Ramos (cell line): ENCODE measurements around the gene MED8.
"Not testable (repeated sequence)": the region's sequence is repeated elsewhere in the genome, so short reads cannot be mapped to it uniquely, and the experiment has no call there.

ENCODE experiments used
- in situ Hi-C: fragments of 300-500 bp; cut with MboI; formaldehyde crosslinking; loops from one replicate; pipeline ENCODE4 v1.14.3; 2022; ENCODE audit warnings: low sequenced_read_pairs; ENCODE audit not compliant: unreplicated experiment

Gene MED8

DNA sequence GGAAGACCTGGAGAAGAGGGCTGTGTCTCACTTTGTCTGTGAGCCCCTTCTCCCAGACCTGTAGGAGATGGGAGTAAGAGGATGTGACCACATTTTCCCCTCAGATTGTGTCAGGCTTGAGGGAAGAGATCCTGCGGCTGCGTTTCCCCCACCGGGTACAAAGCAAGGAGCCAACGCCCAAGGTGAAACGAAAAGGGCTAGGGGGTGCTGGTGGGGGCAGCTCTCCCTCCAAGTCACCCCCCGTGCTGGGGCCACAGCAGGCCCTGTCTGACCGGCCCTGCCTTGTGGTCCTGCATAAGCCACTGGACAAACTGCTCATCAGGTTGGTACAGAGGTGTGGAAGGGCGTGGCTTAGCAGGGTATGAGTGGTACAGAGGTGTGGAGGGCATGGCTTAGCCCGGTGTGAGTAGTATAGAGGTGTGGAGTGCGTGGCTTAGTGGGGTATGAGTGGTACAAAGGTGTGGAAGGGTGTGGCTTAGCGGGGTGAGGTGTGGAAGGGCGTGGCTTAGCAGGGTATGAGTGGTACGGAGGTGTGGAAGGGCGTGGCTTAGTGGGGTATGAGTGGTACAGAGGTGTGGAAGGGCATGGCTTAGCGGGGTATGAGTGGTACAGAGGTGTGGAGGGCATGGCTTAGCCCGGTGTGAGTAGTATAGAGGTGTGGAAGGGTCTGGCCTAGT is 33.5 kb upstream of the MED8 start:
- in situ Hi-C loops: no loop called here

DNA sequence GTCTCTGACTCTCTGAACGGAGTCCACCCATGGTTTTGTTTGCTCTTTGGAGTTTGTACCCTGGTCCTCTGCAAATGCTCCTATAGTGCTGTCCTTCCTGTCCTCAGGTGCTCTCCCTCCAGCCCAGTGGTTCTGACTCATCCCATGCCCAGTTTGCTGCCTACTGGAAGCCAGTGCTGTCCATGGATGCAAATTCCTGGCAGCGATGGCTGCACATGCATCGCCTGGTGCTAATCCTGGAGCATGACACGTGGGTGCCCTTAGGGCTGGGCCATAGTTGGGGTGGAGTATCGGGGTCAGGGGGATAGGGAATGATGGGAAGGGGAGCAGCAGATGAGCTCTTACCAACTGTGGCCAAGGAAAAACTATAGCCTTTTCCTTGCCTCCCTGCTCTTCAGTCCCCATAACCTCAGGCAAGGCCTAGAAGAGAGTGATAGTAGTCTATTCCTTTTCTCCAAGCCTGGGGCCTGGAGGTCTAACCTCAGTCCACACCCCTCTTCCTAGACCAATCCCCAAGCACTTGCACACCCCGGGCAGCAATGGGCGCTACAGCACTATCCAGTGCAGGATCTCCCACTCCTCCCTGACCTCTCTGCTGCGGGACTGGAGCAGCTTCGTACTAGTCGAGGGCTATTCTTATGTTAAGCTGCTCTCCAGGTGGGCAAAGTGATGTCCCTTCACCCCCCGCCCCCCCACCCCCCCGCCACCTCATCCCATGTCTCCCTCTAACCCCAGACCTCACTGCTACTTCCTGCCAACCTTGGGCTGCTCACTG is 32.6 kb upstream of the MED8 start:
- in situ Hi-C loops: no loop called here

DNA sequence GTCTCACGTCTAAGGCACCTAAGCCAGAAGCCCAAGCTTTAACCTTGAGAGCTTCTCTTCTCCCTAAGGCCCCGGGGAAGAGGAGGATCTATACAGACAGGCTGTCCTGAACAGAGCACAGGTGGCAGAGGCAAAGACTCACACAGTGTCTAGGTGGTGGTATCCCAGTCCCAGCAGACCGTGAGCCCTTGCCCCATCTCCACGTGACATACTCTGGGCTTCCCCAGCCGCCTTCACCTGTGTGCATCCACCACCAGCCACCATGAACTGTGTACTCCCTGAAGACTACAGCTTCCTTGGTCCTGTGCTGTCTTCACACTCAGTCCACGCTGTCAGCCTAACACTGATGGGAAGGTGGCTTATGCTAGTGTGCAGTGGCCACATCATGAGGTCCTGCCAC is 31.8 kb upstream of the MED8 start:
- in situ Hi-C loops: no loop called here

DNA sequence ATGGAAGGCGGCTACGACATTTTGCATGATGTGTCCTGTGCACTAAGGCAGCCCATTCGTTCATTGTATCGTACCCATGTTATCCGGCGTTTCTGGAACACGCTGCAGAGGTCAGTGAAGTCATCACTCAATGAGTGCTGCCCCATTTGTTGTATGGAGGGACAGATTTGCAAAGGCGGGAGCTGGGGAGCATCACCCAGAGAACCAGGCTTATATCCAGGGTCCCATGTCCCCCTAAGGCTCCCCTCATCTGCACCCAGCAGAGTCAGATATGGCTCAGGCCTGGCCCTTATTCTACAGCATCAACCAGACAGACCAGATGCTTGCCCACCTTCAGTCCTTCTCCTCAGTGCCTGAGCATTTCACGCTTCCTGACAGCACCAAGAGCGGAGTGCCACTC is 31.3 kb upstream of the MED8 start:
- in situ Hi-C loops: no loop called here

DNA sequence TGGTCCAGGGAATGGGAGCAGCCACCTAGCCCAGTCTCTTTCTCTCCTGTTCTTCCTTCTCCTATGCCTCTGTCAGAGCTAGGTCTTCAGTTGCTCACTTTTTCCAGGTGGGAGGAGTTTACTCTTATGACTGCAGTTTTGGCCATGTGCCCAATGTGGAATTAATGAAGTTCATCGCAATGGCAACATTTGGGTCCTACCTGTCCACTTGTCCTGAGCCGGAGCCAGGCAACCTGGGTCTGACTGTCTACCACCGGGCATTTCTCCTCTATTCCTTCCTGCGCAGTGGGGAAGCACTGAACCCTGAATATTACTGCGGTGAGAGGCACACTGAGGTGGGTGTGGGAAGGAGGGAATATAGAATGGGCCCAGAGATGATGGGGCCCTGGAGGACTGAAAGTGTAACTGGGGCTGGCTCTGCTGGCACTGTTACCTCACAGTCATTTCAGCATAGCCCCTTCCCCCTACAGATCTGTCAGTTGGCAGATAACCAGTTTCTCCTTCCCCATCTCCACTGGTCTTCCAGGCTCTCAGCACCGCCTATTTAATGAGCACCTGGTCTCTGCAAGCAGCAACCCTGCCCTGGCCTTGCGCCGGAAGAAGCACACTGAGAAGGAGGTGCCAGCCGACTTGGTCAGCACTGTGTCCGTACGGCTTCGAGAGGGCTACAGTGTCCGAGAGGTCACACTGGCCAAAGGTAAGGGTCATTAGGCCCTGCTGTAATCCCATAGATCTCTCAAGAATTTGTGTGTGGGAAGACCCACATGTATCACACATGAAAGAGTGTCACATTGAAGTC is 30.2 kb upstream of the MED8 start:
- in situ Hi-C loops: no loop called here

DNA sequence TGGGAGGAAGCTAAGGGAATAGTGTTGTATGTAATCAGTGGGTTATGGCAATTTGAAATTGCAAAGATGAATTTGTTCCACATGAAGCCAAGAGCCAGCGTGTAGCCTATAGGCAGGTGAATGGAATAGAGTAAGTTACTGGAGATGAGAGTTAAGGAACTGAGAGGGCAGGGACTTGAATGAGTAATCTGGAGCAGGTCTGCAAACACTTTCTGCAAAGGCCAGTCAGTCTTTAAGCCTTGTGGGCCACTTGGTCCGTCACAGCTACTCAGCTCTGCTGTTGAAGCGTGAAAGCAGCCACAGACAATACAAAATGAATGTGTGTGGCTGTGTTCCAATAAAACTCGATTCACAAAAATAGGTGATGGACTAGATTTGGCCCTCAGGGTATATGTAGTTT is 29.3 kb upstream of the MED8 start:
- in situ Hi-C loops: no loop called here

DNA sequence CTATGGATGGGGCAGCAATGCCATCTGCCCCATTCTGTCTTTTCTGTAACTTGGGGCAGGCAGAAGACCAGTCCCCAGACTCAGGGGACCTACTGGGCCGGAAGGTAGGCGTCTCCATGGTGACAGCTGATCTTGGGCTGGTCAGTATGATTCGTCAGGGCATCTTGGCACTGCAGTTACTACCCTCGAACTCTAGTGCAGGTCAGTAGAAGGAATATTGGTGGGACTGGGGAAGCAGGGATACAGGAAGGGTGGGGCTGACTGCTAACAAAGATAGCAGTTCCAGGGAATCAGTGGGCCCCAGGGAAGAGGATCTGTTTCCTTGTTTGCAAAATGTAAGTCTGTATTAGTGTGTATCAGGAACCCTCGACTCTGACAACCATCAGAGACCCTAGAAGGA is 26.3 kb upstream of the MED8 start:
- in situ Hi-C loops: no loop called here

DNA sequence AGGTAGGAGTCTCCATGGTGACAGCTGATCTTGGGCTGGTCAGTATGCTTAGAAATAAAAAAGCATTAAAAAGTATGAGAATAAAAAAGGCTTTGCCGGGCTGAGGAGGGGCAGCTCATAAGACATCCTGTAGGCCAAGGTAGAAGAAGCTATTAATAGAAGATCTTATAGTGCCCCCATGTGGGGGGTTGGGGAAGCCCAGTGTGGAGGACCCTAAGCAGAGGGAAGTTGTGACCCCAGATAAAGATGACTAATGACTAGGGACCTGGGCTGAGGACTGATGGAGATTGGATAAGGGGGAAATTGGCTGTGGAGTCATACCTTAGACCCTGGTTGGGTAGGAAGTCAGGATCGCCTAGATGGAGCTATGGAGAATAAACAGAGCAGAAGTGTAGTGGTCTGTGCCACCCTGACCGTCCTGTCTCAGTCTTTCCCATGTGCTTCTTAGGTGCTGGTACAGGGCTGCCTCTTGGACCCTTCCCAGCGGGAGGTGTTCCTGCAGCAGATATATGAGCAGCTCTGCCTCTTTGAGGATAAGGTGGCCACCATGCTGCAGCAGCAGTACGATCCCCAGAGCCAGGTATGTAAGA is 25.1 kb upstream of the MED8 start:
- in situ Hi-C loops: loop anchor here (5.0 kb wide), 1 partner anchor 187 kb away; no protein-coding TSS in a partner anchor

DNA sequence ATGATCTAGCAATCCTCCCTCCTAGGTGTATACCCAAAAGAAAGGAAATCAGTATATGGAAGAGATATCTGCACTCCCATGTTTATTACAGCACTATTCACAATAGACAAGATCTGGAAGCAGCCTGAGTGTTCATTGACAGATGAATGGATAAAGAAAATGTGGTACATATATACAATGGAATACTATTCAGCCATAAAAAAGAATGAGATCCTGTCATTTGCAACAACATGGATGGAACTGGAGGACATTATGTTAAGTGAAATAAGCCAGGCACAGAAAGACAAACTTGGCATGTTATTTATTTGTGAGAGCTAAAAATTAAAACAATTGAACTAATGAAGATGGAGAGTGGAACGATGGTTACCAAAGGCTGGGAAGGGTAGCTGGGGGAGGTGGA is 23.8 kb upstream of the MED8 start:
- in situ Hi-C loops: loop anchor here (5.0 kb wide), 1 partner anchor 186 kb away; no protein-coding TSS in a partner anchor

DNA sequence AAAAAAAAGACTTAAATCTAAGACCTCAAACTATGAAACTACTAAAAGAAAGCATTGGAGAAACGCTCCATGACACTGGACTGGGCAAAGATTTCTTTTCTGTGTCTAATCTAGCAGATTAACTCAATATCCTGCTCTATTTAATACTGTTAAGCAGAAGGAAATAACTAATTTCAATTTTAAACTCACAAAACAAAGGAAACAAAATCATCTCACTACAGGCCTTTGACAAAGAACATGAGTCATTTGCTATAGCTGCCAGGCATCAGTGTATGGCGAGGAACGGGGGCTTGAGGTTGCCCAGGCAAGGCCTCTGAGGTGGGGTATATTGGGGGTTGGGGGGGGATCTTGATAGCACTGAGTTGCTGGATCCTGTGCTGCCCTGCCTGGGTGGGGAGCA is 21.0 kb upstream of the MED8 start:
- in situ Hi-C loops: loop anchor here (5.0 kb wide), 1 partner anchor 183 kb away; no protein-coding TSS in a partner anchor

DNA sequence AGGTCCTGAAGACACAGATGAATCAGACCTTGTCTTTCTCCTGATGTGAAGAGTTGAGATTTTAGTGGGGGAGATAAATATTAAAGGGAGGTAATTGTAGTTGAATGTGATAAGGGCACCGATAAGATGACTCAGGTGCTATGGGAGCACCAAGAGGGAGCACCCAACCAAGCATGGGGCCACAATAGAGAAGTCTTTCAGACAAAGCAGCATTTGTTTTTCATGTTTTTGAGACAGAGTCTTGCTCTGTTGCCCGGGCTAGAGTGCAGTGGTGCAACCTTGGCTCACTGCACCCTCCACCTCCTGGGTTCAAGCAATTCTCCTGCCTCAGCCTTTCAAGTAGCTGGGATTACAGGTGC is 16.3 kb upstream of the MED8 start:
- in situ Hi-C loops: no loop called here

DNA sequence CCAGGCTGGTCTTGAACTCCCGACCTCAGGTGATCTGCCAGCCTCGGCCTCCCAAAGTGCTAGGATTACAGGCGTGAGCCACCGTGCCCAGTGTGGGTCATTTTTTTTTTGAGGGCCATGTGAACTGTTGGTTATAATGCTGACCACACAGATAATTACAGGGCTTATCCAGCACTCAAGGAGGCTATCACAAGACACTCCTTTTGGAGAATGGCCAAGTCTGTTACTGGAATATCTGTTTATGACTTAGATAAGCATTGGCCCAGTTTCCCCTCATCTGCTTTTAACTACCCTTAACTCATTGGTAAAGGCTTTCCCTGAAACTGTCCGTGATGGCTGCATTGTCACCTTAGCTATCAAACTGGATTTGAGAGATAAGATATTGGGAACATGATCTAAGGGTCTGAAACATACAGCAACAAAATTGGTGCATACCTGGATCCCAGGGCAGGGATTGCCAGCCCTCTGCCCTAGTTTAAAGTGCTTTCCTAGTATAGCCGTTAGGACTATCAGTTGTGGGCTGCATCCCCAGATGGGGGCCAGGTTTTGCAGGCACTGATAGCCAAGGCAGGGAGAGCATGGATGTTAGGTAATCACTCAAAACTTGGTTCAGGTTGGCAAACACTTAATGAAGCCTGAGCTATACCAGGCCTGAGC is 15.7 kb upstream of the MED8 start:
- in situ Hi-C loops: no loop called here

DNA sequence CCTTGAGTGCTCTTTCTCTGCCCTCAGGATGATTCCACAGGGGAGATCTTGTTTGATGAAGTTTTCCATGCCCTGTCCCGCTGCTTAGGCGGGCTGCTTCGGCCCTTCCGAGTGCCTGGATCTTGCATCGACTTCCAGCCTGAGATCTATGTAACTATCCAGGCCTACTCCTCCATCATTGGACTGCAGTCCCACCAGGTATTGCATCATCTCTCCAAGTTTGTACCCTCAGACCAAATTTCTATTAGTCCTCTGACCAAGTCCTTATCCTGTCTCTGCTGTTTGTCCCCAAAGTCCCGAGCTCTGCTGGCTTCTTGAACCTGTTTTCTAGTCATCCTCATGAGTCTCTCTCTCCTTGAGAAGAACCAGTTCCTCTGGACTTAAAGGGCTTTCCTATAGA is 14.8 kb upstream of the MED8 start:
- in situ Hi-C loops: no loop called here

DNA sequence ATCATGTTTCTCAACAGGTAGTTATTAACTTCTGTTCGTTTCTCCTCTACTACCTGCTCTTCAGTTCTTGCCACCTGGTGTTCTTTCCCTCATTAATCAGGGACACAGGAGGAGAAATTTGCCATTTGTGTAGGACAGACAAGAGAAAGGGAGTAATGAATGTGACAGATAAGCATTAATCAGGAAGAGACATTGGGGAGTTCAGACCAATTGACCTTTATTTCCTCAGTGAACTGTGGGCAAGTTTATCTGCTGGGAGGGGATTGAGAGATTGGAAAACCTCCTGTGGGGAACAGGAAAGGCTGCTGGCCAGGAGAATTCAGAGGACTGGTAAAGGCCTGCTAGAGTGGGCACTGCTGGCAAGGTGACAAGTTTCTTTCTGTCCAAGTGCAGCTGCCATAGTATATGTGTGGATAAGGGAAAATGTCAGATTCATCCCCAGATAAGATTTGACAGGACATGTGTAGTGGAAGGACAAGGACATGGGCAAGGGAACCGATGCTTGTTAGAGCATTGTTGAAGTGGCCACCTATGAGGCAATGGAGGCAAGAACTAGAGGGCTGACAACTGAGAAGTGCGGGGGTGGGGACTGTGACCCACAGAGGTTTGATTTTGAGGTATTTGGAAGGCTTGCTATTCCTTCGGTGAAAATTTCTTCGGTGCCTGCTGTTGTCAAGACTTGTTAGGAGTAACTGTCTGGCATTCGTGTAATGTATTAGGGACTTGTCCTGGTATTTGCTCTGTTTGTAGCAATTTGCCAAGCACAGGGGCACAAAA is 12.7 kb upstream of the MED8 start:
- in situ Hi-C loops: no loop called here

DNA sequence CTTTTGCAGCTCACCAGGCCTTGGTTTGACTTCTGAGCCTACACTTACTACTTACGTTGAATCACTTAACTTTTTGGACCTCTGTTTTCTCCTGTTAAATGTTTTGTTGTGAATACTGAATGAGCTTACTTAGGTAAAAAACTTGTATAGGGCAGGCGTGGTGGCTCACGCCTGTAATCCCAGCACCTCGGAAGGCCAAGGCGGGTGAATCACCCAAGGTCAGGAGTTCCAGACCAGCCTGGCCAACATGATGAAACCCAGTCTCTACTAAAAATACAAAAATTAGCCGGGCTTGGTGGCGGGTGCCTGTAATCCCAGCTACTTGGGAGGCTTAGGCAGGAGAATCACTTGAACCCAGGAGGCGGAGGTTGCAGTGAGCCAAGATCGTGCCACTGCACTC is 10.8 kb upstream of the MED8 start:
- in situ Hi-C loops: not testable (repeated sequence)

DNA sequence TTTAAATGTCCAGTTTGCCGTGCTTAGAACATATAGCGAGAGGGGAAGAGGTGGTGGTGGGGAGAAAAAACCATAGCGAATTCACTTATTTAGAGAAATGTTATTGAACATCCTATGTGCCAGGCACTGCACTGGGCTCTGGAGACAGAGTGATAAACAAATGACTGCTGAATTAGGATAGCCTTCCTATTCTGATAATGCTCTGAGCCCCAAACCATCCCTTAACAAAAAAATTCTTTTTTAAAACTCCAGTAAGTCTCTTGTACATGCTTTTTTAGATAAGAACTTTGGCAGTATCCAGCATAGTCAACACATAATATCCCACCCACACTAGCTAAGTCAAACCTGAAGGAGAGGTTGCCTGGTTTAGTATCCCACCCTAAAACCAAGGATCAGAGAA is 8.6 kb upstream of the MED8 start:
- in situ Hi-C loops: no loop called here

DNA sequence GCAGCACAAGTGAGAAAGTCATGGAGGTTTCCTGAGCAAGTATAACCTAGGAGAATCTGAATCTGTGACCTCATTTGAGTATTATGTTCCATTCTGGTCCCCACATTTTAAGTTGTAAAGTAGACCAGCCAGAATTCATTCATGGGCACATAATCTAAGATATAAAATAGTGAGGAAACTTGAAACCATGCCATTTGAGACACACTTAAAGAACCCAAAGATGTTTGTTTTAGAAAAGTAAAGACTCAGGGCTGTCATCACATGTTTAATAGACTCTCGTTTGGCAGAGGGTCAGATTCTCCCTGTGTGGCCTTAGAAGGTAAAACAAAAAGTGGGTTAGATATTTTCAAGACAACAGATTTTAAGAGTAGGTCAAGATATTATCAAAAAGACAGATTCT is 6.5 kb upstream of the MED8 start:
- in situ Hi-C loops: no loop called here

DNA sequence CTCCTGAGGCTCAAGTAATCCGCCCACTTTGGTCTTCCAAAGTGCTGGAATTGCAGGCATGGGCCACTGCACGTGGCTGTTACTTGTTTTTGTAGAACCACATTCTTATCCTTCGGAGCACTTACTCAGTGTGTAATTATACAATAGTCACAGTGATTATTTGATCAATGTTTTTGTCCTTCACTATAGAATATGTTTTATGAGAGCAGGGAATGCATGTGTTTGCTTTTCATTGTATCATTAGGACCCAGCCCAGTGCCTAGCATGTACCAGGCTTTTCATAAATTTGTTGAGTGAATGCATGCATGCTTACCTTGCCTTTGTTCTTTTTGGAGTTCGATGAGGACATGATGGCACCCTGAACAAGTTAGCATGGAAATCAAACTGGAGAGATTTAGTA is 5.9 kb upstream of the MED8 start:
- in situ Hi-C loops: no loop called here

DNA sequence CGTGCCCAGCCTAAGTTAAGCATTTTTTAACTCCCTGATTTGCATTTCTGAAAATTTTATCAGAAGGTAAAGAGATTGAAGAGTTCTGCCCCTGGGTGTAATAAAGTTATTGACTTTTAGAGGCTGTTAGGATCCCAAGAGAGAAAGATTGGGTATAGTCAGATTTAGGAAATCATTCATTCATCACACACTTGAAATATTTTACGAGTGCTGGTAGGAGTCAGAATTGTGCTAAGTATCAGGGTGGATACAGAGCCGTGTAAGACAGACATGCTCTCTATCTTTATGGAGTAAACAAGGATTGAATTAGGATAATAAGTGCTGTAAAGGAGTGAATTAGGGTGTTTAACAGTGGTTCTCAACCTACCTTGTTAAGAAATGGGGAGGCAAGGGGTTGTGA is 3.1 kb upstream of the MED8 start:
- in situ Hi-C loops: no loop called here

DNA sequence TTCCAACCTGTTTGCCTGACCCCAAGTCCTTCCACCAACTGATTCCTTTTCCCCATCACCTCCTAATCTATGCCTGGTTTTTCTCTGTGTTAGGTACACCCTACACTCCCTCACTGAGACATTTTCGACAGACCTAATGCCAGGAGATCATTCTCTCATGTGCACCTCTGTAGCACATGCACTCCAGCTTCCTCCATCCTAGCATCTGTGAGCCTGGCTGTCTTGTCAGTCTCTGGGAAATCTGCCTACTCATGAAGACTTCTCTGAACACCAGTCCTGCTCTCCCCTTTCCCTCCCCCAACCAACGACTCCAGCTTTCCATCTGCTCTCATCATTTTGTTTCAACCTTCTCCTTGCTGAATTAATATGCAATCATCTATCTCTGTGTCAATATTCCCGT is 987 bp downstream of the MED8 start:
- in situ Hi-C loops: no loop called here
